ENCODE measurements around the gene TSPAN4. TPM values are rescaled to one million over a fixed set of nuclear protein-coding genes. Genes with fewer than 3 reads are reported as not detected.

TSPAN4 gene
- total RNA-seq, 1 donor from 2014 or later = 175 TPM

DNA sequence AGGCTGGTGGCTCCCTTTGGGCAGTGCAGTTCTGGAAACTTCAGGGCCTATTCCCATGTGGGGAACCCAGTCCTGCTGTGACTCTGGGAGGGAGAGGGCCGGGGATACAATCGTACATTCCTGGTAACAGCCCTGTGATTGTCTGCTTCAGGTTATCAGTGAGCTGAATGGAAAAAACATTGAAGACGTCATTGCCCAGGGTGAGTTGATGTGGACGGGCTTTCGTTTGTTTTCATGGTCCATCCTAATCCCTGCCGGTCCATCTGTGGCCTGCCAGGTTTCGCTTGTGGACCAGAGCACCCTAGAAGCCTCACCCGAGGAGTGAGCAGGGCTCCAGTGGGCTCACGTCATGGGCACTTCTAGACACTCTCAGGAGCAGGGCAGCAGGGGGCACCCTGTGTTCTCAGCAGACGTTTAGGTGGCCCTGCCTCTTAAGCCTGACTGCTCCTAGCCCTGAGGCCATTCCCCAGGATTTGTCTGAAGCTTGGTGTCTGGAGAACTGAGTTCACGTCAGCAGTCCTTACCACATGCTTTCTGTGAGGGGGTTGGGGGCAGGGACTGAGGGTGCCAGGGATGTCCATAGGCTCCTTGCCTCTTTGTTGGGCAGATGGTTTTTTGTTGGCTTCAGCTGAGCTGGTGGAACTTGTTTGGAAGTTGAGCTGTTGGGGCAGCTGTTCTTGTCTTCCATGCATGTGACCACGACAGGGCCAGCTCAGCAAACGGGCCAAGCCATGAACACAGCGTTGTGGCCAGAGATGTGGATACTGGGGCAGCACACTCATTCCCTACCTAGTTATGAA lies 31.0 kb upstream of the TSPAN4 start:
- no peak for DNase-seq (ENCODE audit: extremely low spot score, unreplicated experiment)
- H3K27ac Mint-ChIP-seq (ENCODE audit: unreplicated experiment) = peak overlapping the region; percentile 31
- H3K36me3 Mint-ChIP-seq (ENCODE audit: unreplicated experiment) = peaks cover 11% of the 10 kb centered on the region
- no peaks in the 10 kb centered on the region for H3K27me3 Mint-ChIP-seq (ENCODE audit: unreplicated experiment)
- TF ChIP-seq, protein P1, sequence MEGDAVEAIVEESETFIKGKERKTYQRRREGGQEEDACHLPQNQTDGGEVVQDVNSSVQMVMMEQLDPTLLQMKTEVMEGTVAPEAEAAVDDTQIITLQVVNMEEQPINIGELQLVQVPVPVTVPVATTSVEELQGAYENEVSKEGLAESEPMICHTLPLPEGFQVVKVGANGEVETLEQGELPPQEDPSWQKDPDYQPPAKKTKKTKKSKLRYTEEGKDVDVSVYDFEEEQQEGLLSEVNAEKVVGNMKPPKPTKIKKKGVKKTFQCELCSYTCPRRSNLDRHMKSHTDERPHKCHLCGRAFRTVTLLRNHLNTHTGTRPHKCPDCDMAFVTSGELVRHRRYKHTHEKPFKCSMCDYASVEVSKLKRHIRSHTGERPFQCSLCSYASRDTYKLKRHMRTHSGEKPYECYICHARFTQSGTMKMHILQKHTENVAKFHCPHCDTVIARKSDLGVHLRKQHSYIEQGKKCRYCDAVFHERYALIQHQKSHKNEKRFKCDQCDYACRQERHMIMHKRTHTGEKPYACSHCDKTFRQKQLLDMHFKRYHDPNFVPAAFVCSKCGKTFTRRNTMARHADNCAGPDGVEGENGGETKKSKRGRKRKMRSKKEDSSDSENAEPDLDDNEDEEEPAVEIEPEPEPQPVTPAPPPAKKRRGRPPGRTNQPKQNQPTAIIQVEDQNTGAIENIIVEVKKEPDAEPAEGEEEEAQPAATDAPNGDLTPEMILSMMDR (IDR thresholded peaks at IDR 0.05) = no peak
- H3K9me3 Mint-ChIP-seq (ENCODE audit: unreplicated experiment) = no peaks in the 10 kb centered on the region
- peaks cover 30% of the 10 kb centered on the region for H3K4me1 Mint-ChIP-seq (ENCODE audit: unreplicated experiment)
- H3K4me3 Mint-ChIP-seq (ENCODE audit: unreplicated experiment) = peak overlapping the region; percentile 87

DNA sequence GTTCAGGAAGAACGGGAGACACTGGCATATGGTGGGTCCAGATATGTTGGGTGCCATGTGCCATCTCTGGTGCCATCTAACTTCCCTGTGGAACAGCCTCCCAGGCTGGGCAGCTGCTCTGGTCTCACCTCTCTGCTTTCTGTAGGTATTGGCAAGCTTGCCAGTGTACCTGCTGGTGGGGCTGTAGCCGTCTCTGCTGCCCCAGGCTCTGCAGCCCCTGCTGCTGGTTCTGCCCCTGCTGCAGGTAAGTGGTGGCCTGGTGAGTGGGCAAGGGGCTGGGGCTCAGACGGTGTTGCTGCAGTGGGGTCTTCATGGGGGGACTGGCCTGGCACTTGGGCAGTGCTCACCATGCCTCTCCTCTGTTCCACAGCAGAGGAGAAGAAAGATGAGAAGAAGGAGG lies 30.3 kb upstream of the TSPAN4 start:
- Mint-ChIP-seq H3K9me3 (ENCODE audit: unreplicated experiment) (no peaks in the 10 kb centered on the region), H3K4me3 (ENCODE audit: unreplicated experiment) (peak overlapping the region; percentile 45), H3K27ac (ENCODE audit: unreplicated experiment) (no peak overlapping the region), H3K27me3 (ENCODE audit: unreplicated experiment) (no peaks in the 10 kb centered on the region), H3K4me1 (ENCODE audit: unreplicated experiment) (peaks cover 30% of the 10 kb centered on the region), H3K36me3 (ENCODE audit: unreplicated experiment) (peaks cover 11% of the 10 kb centered on the region)
- no peak for DNase-seq (ENCODE audit: extremely low spot score, unreplicated experiment)
- TF ChIP-seq, protein P1 (IDR thresholded peaks at IDR 0.05) = no peak

DNA sequence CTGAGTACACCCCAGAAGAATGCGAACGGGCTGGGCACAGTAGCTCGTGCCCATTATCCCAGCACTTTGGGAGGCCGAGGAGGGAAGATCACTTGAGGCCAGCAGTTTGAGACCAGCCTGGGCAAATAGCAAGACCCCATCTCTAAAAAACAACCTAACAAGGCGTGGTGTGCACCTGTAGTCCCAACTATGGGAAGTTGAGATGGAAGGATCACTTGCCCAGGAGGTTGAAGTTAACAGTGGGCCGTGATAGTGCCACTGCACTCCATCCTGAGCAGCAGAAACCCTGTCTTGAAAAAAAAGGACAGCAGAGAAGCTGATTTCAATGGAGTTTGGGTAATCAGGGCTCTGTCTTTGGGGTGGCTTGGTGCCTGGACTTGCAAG lies 29.6 kb upstream of the TSPAN4 start:
- H3K9me3 Mint-ChIP-seq (ENCODE audit: unreplicated experiment) = no peaks in the 10 kb centered on the region
- no peaks in the 10 kb centered on the region for H3K27me3 Mint-ChIP-seq (ENCODE audit: unreplicated experiment)
- H3K27ac Mint-ChIP-seq (ENCODE audit: unreplicated experiment) = no peak overlapping the region
- no peak overlapping the region for H3K4me3 Mint-ChIP-seq (ENCODE audit: unreplicated experiment)
- no peak for DNase-seq (ENCODE audit: extremely low spot score, unreplicated experiment)
- H3K36me3 Mint-ChIP-seq (ENCODE audit: unreplicated experiment) = peaks cover 11% of the 10 kb centered on the region
- H3K4me1 Mint-ChIP-seq (ENCODE audit: unreplicated experiment) = peaks cover 26% of the 10 kb centered on the region
- TF ChIP-seq, protein P1 (IDR thresholded peaks at IDR 0.05) = no peak

DNA sequence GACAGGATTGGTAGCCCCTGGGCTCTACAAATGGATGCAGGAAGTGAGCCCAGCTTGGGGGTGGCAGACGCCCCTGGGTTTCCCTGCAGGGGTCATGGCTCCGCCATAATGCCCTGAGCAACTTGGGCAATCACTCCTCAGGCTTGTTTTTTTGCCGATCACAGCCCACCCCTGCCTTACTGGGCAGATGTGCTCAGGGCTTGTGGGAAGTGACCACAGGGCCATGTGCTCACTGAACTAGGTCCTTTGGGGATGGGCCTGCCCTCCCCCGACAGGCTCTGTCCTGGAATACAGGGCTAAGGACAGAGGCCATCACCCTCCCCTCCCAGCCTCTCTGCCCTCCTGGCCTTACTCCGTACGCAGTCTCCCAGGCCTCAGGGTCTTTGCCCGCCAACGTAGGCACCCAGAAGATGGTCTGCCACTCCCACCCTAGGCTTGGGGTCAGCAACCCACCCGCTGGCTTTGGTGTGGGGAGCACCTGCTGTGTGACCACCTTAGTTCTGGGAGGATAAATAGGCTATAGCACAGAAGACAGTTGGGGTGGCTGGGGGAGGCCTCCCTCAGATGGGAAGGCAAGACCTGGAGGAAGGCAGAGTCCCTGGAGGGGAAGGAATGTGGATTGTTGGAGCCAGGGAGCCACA lies 29.1 kb upstream of the TSPAN4 start:
- peaks cover 24% of the 10 kb centered on the region for H3K4me1 Mint-ChIP-seq (ENCODE audit: unreplicated experiment)
- H3K36me3 Mint-ChIP-seq (ENCODE audit: unreplicated experiment) = peaks cover 11% of the 10 kb centered on the region
- TF ChIP-seq, protein P1 (IDR thresholded peaks at IDR 0.05) = no peak
- H3K9me3 Mint-ChIP-seq (ENCODE audit: unreplicated experiment) = no peaks in the 10 kb centered on the region
- no peaks in the 10 kb centered on the region for H3K27me3 Mint-ChIP-seq (ENCODE audit: unreplicated experiment)
- no peak for DNase-seq (ENCODE audit: extremely low spot score, unreplicated experiment)
- H3K27ac Mint-ChIP-seq (ENCODE audit: unreplicated experiment) = no peak overlapping the region
- no peak overlapping the region for H3K4me3 Mint-ChIP-seq (ENCODE audit: unreplicated experiment)

DNA sequence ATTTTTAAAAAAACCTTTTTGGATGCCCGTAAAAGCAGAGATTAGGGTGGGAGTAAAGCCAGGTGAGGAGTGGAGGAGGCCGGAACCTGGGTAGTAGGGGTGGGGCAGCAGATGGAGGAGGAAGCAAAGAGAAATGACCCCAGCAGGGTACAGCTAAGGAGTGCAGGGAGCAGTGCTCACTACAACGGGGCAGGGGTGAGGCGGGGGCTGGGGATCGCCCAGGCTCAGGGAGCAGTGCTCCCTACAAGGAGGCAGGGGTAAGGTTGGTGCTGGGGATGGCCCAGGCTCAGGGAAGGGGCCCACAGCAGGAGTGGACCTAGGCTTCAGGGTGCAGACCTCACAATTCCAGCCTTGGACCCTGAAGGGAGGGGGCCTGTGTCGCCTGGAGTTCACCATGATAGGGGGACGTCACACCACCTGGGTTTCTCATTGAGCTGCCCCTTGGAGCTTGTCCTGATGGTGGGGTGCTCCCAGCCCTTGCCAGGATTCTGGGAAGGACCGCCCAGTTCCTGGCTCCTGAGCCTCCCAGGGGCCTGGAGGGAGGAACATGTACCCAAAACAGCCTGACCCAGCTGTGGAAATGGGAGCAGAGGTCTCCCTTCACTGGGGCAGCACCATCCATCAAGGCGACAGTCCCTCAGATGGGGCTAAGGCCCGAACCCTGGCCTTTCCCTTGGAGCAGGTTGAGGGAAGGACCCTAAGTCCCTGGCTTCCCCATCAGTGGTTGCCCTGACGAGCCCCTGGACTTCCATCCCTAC lies 26.8 kb upstream of the TSPAN4 start:
- Mint-ChIP-seq H3K27me3 (ENCODE audit: unreplicated experiment) (no peaks in the 10 kb centered on the region), H3K27ac (ENCODE audit: unreplicated experiment) (no peak overlapping the region), H3K4me3 (ENCODE audit: unreplicated experiment) (no peak overlapping the region), H3K9me3 (ENCODE audit: unreplicated experiment) (no peaks in the 10 kb centered on the region), H3K36me3 (ENCODE audit: unreplicated experiment) (peaks cover 10% of the 10 kb centered on the region), H3K4me1 (ENCODE audit: unreplicated experiment) (peaks cover 21% of the 10 kb centered on the region)
- TF ChIP-seq, protein P1 (IDR thresholded peaks at IDR 0.05) = no peak
- DNase-seq (ENCODE audit: extremely low spot score, unreplicated experiment) = no peak
